SK-N-SH (cell line): ENCODE results near the gene SLAMF9.

Source experiments
- CTCF ChIP-seq: fragments of 200-600 bp; sonication (generic); IDR thresholded peaks from 2 replicates; pipeline ENCODE4 v1.6.1; 2017; ENCODE audit warnings: antibody characterized with exemption, mild to moderate bottlenecking, moderate library complexity
- EP300 ChIP-seq, 2 experiments: IDR thresholded peaks; 2 replicates each; pipeline versions ENCODE4 v1.4.0 to v1.6.1; 2012; ENCODE audit warnings: borderline replicate concordance in 1 of 2, low read depth in 1 of 2, low read length in 1 of 2
- FOXJ3 ChIP-seq: sonication (generic); formaldehyde crosslinking; IDR thresholded peaks from 2 replicates; pipeline ENCODE4 v1.5.1; 2020; ENCODE audit warnings: mild to moderate bottlenecking, missing genetic modification reagents
- JUND ChIP-seq: IDR thresholded peaks from 2 replicates; pipeline ENCODE4 v1.4.0; 2012
- MAX ChIP-seq: IDR thresholded peaks from 2 replicates; pipeline ENCODE4 v1.4.0; 2012; ENCODE audit warnings: low read depth
- MXI1 ChIP-seq: IDR thresholded peaks from 2 replicates; pipeline ENCODE4 v1.6.1; 2012; ENCODE audit warnings: mild to moderate bottlenecking, low read depth, low read length, improper control_type of control experiment
- POLR2AphosphoS5 ChIP-seq: IDR thresholded peaks from 2 replicates; pipeline ENCODE4 v1.6.1; 2012; ENCODE audit warnings: low read depth, low read length
- RAD21 ChIP-seq: IDR thresholded peaks from 2 replicates; pipeline ENCODE4 v1.6.1; 2012; ENCODE audit warnings: mild to moderate bottlenecking, low read length
- RCOR1 ChIP-seq: fragments of 150-350 bp; IDR thresholded peaks from 2 replicates; pipeline ENCODE4 v1.6.1; 2017; ENCODE audit warnings: antibody characterized with exemption, low read length
- REST ChIP-seq: IDR thresholded peaks from 2 replicates; pipeline ENCODE4 v1.6.1; 2012; ENCODE audit warnings: mild to moderate bottlenecking, low read depth, low read length, moderate library complexity
- RXRA ChIP-seq: IDR thresholded peaks from 2 replicates; pipeline ENCODE4 v1.4.0; 2012; ENCODE audit warnings: low read depth, mild to moderate bottlenecking, borderline replicate concordance
- SIN3A ChIP-seq: IDR thresholded peaks from 2 replicates; pipeline ENCODE4 v1.6.1; 2012; ENCODE audit warnings: low read depth, mild to moderate bottlenecking, low read length, moderate library complexity, borderline replicate concordance
- USF1 ChIP-seq: IDR thresholded peaks from 2 replicates; pipeline ENCODE4 v1.4.0; 2012; ENCODE audit warnings: low read depth, borderline replicate concordance
- YY1 ChIP-seq: IDR thresholded peaks from 2 replicates; pipeline ENCODE4 v1.4.0; 2012; ENCODE audit warnings: low read depth, mild to moderate bottlenecking

DNA sequence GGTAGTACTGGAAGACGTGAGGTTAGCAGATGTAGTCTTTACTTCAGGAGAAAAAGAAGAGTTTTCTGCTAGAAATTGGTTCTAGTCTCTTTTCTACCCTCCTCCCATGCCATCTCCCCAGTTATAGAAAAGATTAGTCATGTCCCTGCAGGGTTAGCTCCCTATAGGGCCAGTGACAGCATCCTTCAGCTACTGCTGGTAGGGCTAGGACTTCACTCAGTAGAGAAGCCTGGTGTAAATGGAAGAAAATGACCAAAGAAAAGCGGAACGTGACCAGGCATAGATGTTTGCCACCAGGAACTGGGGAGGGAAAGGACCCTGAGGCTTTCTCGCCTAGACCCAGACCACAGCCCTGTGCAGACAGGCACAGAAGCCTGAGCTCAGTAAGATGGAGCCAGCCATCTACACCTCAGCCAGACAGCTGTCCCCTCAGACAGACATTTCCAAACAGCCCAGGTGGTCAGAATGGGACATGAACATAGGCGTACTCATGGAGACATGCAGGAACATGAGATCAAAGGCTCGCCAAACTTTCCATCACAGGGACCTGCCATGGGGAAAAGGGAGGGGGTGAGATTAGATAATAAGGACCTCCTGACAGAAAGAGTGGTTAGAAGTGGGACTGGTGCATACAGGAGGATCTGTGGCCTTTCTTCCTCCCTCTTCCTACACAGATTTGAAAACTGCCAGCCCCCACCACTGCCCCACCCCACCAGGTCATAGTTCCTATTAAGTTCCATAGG is 23.5 kb upstream of the SLAMF9 start:
- TF ChIP-seq RAD21: no peak
- no peak for TF ChIP-seq POLR2AphosphoS5
- TF ChIP-seq CTCF: no peak
- no peak for TF ChIP-seq MAX
- no peak for TF ChIP-seq EP300 (IDR thresholded peaks at IDR 0.05; ENCODE audit: borderline replicate concordance in 1 of 2, low read depth in 1 of 2, low read length in 1 of 2)
- no peak for TF ChIP-seq MXI1
- no peak for TF ChIP-seq YY1
- TF ChIP-seq SIN3A: no peak
- TF ChIP-seq RXRA: no peak
- no peak for TF ChIP-seq USF1
- no peak for TF ChIP-seq JUND
- no peak for TF ChIP-seq RCOR1
- TF ChIP-seq REST: no peak
- TF ChIP-seq FOXJ3: no peak
